MCF 10A (cell line): ENCODE results near the gene CCDC93. TPM values are rescaled to one million over a fixed set of nuclear protein-coding genes. Genes with fewer than 3 reads are reported as not detected.

ENCODE experiments used
- BruUV-seq: library from RNA; stranded (reverse); fragments of 400-500 nt; replicated peaks from 2 replicates; lab custom pipeline; 2021; lab: Mats Ljungman, UMichigan
- CTCF ChIA-PET: fragments of 300-600 bp; sonication (Branson Sonifier 250); formaldehyde crosslinking; extraction: SDS; loops from one replicate; lab custom pipeline; 2021; ENCODE audit warnings: antibody characterized with exemption, inconsistent platforms; lab: Yijun Ruan, JAX
- POLR2A ChIA-PET: fragments of 300-600, 350-650 bp; sonication (Branson Sonifier 250); formaldehyde crosslinking; extraction: SDS; loops from one replicate; lab custom pipeline; 2020; ENCODE audit warnings: antibody characterized with exemption, inconsistent platforms; lab: Yijun Ruan, JAX
- DNase-seq: peaks from one replicate; pipeline ENCODE4 v3.0.0-alpha.2; 2018; ENCODE audit not compliant: unreplicated experiment
- H3K27ac Mint-ChIP-seq: one replicate; pipeline ENCODE4 v1.8.0; 2022; ENCODE audit warnings: mild to moderate bottlenecking, low read depth, mixed read lengths; ENCODE audit not compliant: unreplicated experiment
- H3K27me3 Mint-ChIP-seq: one replicate; pipeline ENCODE4 v1.8.0; 2022; ENCODE audit warnings: mixed read lengths; ENCODE audit not compliant: insufficient read depth, unreplicated experiment
- H3K36me3 Mint-ChIP-seq: one replicate; pipeline ENCODE4 v1.8.0; 2022; ENCODE audit warnings: mild to moderate bottlenecking, moderate library complexity, mixed read lengths; ENCODE audit not compliant: insufficient read depth, unreplicated experiment
- H3K4me1 Mint-ChIP-seq: one replicate; pipeline ENCODE4 v1.8.0; 2022; ENCODE audit warnings: mixed read lengths; ENCODE audit not compliant: insufficient read depth, unreplicated experiment
- H3K4me3 Mint-ChIP-seq: one replicate; pipeline ENCODE4 v1.8.0; 2022; ENCODE audit warnings: mild to moderate bottlenecking, moderate library complexity, mixed read lengths; ENCODE audit not compliant: unreplicated experiment
- H3K9me3 Mint-ChIP-seq: one replicate; pipeline ENCODE4 v1.8.0; 2022; ENCODE audit warnings: mixed read lengths; ENCODE audit not compliant: unreplicated experiment
- CTCF ChIP-seq: fragments of 200-600 bp; IDR thresholded peaks from one replicate; pipeline ENCODE4 v1.8.0; 2022; ENCODE audit warnings: antibody characterized with exemption, mild to moderate bottlenecking; ENCODE audit not compliant: unreplicated experiment
- intact Hi-C: fragments of 100-400 bp; cut with micrococcal nuclease; formaldehyde crosslinking; loops from 2 replicates; pipeline ENCODE4 v1.14.1; 2022
- total RNA-seq: library from RNA; stranded (reverse); gene quantifications from 2 replicates; pipeline ENCODE4 v1.2.3, GENCODE V29; 2022

CCDC93 gene
- total RNA-seq, 1 experiment from 2014 or later = 37.8 TPM

- Mint-ChIP-seq H3K27me3 (no peaks in the 10 kb centered on the region), H3K4me3 (peak overlapping the region; percentile 35), H3K27ac (peak overlapping the region; percentile 79), H3K36me3 (peaks cover 33% of the 10 kb centered on the region), H3K9me3 (no peaks in the 10 kb centered on the region), H3K4me1 (peaks cover 23% of the 10 kb centered on the region)
- ChIA-PET POLR2A (interaction anchor here (0.6 to 3.2 kb wide), 8 partner anchors 12 to 902 kb away, joined by 3 to 15 read pairs (median 3); partner anchors contain the start of genes CCDC93, DDX18 and INSIG2), CTCF (interaction anchor here (0.8 to 7.5 kb wide), 5 partner anchors 8 to 166 kb away, joined by 3 to 56 read pairs (median 4); partner anchors contain the start of gene DDX18)
- intact Hi-C loops = no loop called here
- BruUV-seq = TSS peak; percentile 43
- DNase-seq = no peak
- no peak for TF ChIP-seq CTCF
Measured at GRCh38 chr2:117979911-117980701, 33.8 kb downstream of the CCDC93 start.

DNA sequence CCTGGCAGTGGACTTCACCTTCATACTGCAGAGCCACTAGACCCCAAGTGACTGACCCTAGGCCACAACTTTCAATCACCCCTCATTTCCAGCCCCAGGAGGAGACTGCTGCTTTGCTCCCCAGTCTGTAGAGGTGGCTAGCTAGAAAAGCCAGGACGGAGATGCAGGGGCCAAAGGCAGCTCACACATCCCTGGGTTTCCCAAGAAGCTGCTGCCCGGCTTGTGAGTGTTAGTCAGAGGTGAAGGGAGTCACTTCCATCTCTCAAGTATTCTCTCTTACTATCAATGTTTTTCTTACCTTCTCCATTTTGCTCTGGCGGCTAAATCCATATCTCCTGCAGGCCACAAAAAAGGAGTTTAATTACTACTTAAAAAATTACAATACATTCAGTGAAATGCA lies 36.2 kb downstream of the CCDC93 start:
- Mint-ChIP-seq H3K36me3 (peaks cover 41% of the 10 kb centered on the region), H3K4me1 (peaks cover 23% of the 10 kb centered on the region), H3K27me3 (no peaks in the 10 kb centered on the region), H3K9me3 (no peaks in the 10 kb centered on the region), H3K27ac (no peak overlapping the region), H3K4me3 (no peak overlapping the region)
- no peak for DNase-seq
- POLR2A ChIA-PET = no interaction called here
- CTCF ChIA-PET = interaction anchor here (7.5 kb wide), 1 partner anchor 26 kb away, joined by 56 read pairs; no protein-coding TSS in a partner anchor
- no TSS peak for BruUV-seq
- intact Hi-C loops = no loop called here
- no peak for TF ChIP-seq CTCF

DNA sequence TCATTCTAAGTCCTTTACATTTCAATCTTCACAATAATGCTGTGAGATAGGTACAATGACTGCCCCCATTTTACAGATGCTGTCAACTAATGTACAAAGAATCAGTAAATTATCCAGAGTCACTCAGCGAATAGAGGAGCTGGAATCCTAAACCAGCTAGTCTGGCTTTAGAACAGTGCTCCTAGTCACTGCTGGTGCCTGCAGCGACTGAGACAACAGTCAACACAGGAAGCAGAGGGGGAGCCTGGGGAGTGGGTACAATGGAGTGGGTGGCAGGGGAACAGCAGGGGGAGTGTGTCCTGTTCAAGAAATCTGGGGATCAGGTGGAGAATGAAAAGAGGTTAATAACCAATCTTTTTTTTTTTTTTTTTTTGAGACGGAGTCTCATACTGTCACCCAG lies 37.3 kb downstream of the CCDC93 start:
- TF ChIP-seq CTCF = no peak
- no peak overlapping the region for H3K27ac Mint-ChIP-seq
- intact Hi-C loops = no loop called here
- no TSS peak for BruUV-seq
- ChIA-PET CTCF (interaction anchor here (7.5 kb wide), 1 partner anchor 27 kb away, joined by 56 read pairs; no protein-coding TSS in a partner anchor), POLR2A (no interaction called here)
- H3K27me3 Mint-ChIP-seq = no peaks in the 10 kb centered on the region
- no peak for DNase-seq
- peaks cover 43% of the 10 kb centered on the region for H3K36me3 Mint-ChIP-seq
- no peak overlapping the region for H3K4me3 Mint-ChIP-seq
- no peaks in the 10 kb centered on the region for H3K9me3 Mint-ChIP-seq
- peaks cover 23% of the 10 kb centered on the region for H3K4me1 Mint-ChIP-seq

- no TSS peak for BruUV-seq
- Mint-ChIP-seq H3K9me3 (no peaks in the 10 kb centered on the region), H3K36me3 (peaks cover 63% of the 10 kb centered on the region), H3K4me3 (no peak overlapping the region), H3K4me1 (no peaks in the 10 kb centered on the region), H3K27ac (no peak overlapping the region), H3K27me3 (no peaks in the 10 kb centered on the region)
- POLR2A ChIA-PET = no interaction called here
- no peak for TF ChIP-seq CTCF
- no peak for DNase-seq
- intact Hi-C loops = no loop called here
- CTCF ChIA-PET = interaction anchor here (0.7 kb wide), 1 partner anchor 19 kb away, joined by 4 read pairs; no protein-coding TSS in a partner anchor
Measured at GRCh38 chr2:117973498-117974082, 40.3 kb downstream of the CCDC93 start.
